H9 (cell line): ENCODE data around the gene WFDC10A. TPM values are rescaled to one million over a fixed set of nuclear protein-coding genes. Genes with fewer than 3 reads are reported as not detected.

Experiments
- DNase-seq: peaks from one replicate; pipeline ENCODE4 v3.0.0-alpha.2; 2017
- H2AFZ ChIP-seq: one replicate; pipeline ENCODE4 v1.6.1; 2013; ENCODE audit warnings: mild to moderate bottlenecking, low read length, control low read depth, moderate library complexity
- H2AK5ac ChIP-seq: 2 replicates; pipeline ENCODE4 v1.6.1; 2013; ENCODE audit warnings: low read length, control low read depth, mixed read lengths; ENCODE audit not compliant: insufficient read length
- H2BK120ac ChIP-seq: one replicate; pipeline ENCODE4 v1.6.1; 2013; ENCODE audit warnings: low read depth, mild to moderate bottlenecking, low read length, control low read depth, inconsistent platforms; ENCODE audit not compliant: poor library complexity, severe bottlenecking
- H2BK12ac ChIP-seq: 2 replicates; pipeline ENCODE4 v1.6.1; 2013; ENCODE audit warnings: low read length, control low read depth, mixed read lengths, low read depth; ENCODE audit not compliant: insufficient read length
- H2BK15ac ChIP-seq: 2 replicates; pipeline ENCODE4 v1.6.1; 2013; ENCODE audit warnings: low read depth, low read length, control low read depth
- H2BK20ac ChIP-seq: one replicate; pipeline ENCODE4 v1.6.1; 2013; ENCODE audit warnings: low read depth, mild to moderate bottlenecking, low read length, control low read depth, inconsistent platforms; ENCODE audit not compliant: poor library complexity, severe bottlenecking
- H2BK5ac ChIP-seq: 2 replicates; pipeline ENCODE4 v1.6.1; 2013; ENCODE audit warnings: low read length, control low read depth, mixed read lengths; ENCODE audit not compliant: insufficient read length
- H3K14ac ChIP-seq: 2 replicates; pipeline ENCODE4 v1.6.1; 2013; ENCODE audit warnings: low read length, control low read depth; ENCODE audit not compliant: insufficient read depth
- H3K18ac ChIP-seq: 2 replicates; pipeline ENCODE4 v1.6.1; 2013; ENCODE audit warnings: low read depth, mild to moderate bottlenecking, mixed read lengths, low read length, control low read depth; ENCODE audit not compliant: insufficient read length
- H3K23ac ChIP-seq: 2 replicates; pipeline ENCODE4 v1.6.1; 2013; ENCODE audit warnings: low read length, control low read depth, mixed read lengths, low read depth; ENCODE audit not compliant: insufficient read length
- H3K23me2 ChIP-seq: 2 replicates; pipeline ENCODE4 v1.6.1; 2013; ENCODE audit warnings: low read depth, mild to moderate bottlenecking, mixed read lengths, low read length, control low read depth; ENCODE audit not compliant: insufficient read length, poor library complexity, severe bottlenecking
- H3K27ac ChIP-seq: 2 replicates; pipeline ENCODE4 v1.5.1; 2013; ENCODE audit warnings: low read length, control low read depth, mixed read lengths, low read depth; ENCODE audit not compliant: insufficient read length
- H3K27me3 ChIP-seq: 2 replicates; pipeline ENCODE4 v1.6.1; 2013; ENCODE audit warnings: low read length, control low read depth, inconsistent platforms; ENCODE audit not compliant: insufficient read depth
- H3K4ac ChIP-seq: 2 replicates; pipeline ENCODE4 v1.6.1; 2013; ENCODE audit warnings: low read depth, mild to moderate bottlenecking, control low read depth, inconsistent platforms, low read length, moderate library complexity
- H3K4me1 ChIP-seq: 2 replicates; pipeline ENCODE4 v1.6.1; 2013; ENCODE audit warnings: low read length, control low read depth, inconsistent platforms; ENCODE audit not compliant: insufficient read depth
- H3K4me2 ChIP-seq: 2 replicates; pipeline ENCODE4 v1.6.1; 2013; ENCODE audit warnings: low read length, control low read depth, mixed read lengths; ENCODE audit not compliant: insufficient read length, insufficient read depth
- H3K56ac ChIP-seq: 2 replicates; pipeline ENCODE4 v1.6.1; 2013; ENCODE audit warnings: low read depth, mild to moderate bottlenecking, mixed read lengths, low read length, control low read depth; ENCODE audit not compliant: insufficient read length
- H3K79me1 ChIP-seq: 2 replicates; pipeline ENCODE4 v1.6.1; 2013; ENCODE audit warnings: low read depth, mild to moderate bottlenecking, moderate library complexity, low read length, control low read depth, inconsistent platforms; ENCODE audit not compliant: insufficient read depth, poor library complexity, severe bottlenecking
- H3K79me2 ChIP-seq: 2 replicates; pipeline ENCODE4 v1.6.1; 2013; ENCODE audit warnings: low read length, control low read depth, inconsistent platforms; ENCODE audit not compliant: insufficient read depth
- H3K9ac ChIP-seq: 2 replicates; pipeline ENCODE4 v1.6.1; 2013; ENCODE audit warnings: low read length, control low read depth, mixed read lengths; ENCODE audit not compliant: insufficient read length; ENCODE audit errors: extremely low read depth
- H3K9me3 ChIP-seq: one replicate; pipeline ENCODE4 v1.6.1; 2013; ENCODE audit warnings: low read depth, low read length, inconsistent platforms; ENCODE audit not compliant: control insufficient read depth
- H3T11ph ChIP-seq: one replicate; pipeline ENCODE4 v1.6.1; 2013; ENCODE audit warnings: mild to moderate bottlenecking, low read length, control low read depth, inconsistent platforms
- H4K20me1 ChIP-seq: one replicate; pipeline ENCODE4 v1.6.1; 2013; ENCODE audit not compliant: control insufficient read depth, insufficient read length, insufficient read depth
- H4K5ac ChIP-seq: 2 replicates; pipeline ENCODE4 v1.6.1; 2013; ENCODE audit warnings: low read depth, mild to moderate bottlenecking, mixed read lengths, low read length, control low read depth; ENCODE audit not compliant: insufficient read length
- H4K8ac ChIP-seq: replicated peaks from 2 replicates; pipeline ENCODE4 v1.6.1; 2013; ENCODE audit warnings: low read length, control low read depth, mixed read lengths, low read depth; ENCODE audit not compliant: insufficient read length
- H4K91ac ChIP-seq: 2 replicates; pipeline ENCODE4 v1.6.1; 2013; ENCODE audit warnings: low read depth, mild to moderate bottlenecking, moderate library complexity, mixed read lengths, low read length, control low read depth; ENCODE audit not compliant: insufficient read length
- H3K27ac Mint-ChIP-seq, 3 experiments: 2 replicates in 2 of 3; 3 replicates in 1 of 3; pipeline ENCODE4 v1.8.0; 2020 to 2021; ENCODE audit warnings: mixed read lengths in 3 of 3, mild to moderate bottlenecking in 1 of 3, moderate library complexity in 1 of 3
- H3K27me3 Mint-ChIP-seq: 2 replicates; pipeline ENCODE4 v1.8.0; 2021; ENCODE audit warnings: low read depth, mild to moderate bottlenecking, moderate library complexity, mixed read lengths
- H3K36me3 Mint-ChIP-seq, 3 experiments: 2 replicates in 2 of 3; 3 replicates in 1 of 3; pipeline ENCODE4 v1.8.0; 2020 to 2021; ENCODE audit warnings: low read depth in 3 of 3, mixed read lengths in 3 of 3; ENCODE audit not compliant: insufficient read depth in 1 of 3
- H3K4me1 Mint-ChIP-seq, 2 experiments: 2 replicates each; pipeline ENCODE4 v1.8.0; 2020; ENCODE audit warnings: mixed read lengths in 2 of 2
- H3K4me3 Mint-ChIP-seq, 2 experiments: 2 replicates in 1 of 2; 3 replicates in 1 of 2; pipeline ENCODE4 v1.8.0; 2020 to 2021; ENCODE audit warnings: mild to moderate bottlenecking in 2 of 2, mixed read lengths in 2 of 2, moderate library complexity in 1 of 2
- H3K9me3 Mint-ChIP-seq, 2 experiments: 2 replicates in 1 of 2; 3 replicates in 1 of 2; pipeline ENCODE4 v1.8.0; 2020; ENCODE audit warnings: mild to moderate bottlenecking in 2 of 2, mixed read lengths in 2 of 2, moderate library complexity in 1 of 2
- WGBS: extraction: QIAGEN DNeasy Blood & Tissue Kit; methylation state at CpG from one replicate; pipeline ENCODE4 v1.1.7; 2013; ENCODE audit warnings: missing lambda C conversion rate, low lambda C conversion rate, mixed read lengths; ENCODE audit not compliant: insufficient read length; ENCODE audit errors: extremely low coverage; 5-methylcytosine and 5-hydroxymethylcytosine counted together
- total RNA-seq: library from RNA; stranded (reverse); gene quantifications from 2 replicates; pipeline ENCODE4 v1.2.1, GENCODE V29; 2021
- TF ChIP-seq, protein P1 (sequence below): fragments of 200-600 bp; sonication (generic); conservative IDR thresholded peaks from 3 replicates; pipeline ENCODE4 v1.8.0; 2021; ENCODE audit warnings: antibody characterized with exemption, mild to moderate bottlenecking

Gene WFDC10A
- total RNA-seq, 1 experiment from 2014 or later = not detected

GRCh38 chr20:45636513-45636912 is 7.0 kb downstream of the WFDC10A start:
- no peak for DNase-seq
- peaks cover 0 to 4% (median 2%) of the 10 kb centered on the region in 3 experiments; a peak in 2 of 7 replicates for H3K36me3 Mint-ChIP-seq
- no peaks in the 10 kb centered on the region for H3K23me2 ChIP-seq
- H2BK120ac ChIP-seq = no peak overlapping the region
- no peaks in the 10 kb centered on the region for H3K27me3 ChIP-seq
- no peak overlapping the region for H2AK5ac ChIP-seq
- H4K5ac ChIP-seq = no peak overlapping the region
- no peaks in the 10 kb centered on the region for H4K20me1 ChIP-seq
- H3T11ph ChIP-seq = no peak overlapping the region
- no peak overlapping the region for H3K27ac ChIP-seq
- no peak overlapping the region for H3K4me3 Mint-ChIP-seq
- no peak overlapping the region for H2BK5ac ChIP-seq
- H2AFZ ChIP-seq = no peak overlapping the region
- H3K4ac ChIP-seq = no peak overlapping the region
- H3K14ac ChIP-seq = no peak overlapping the region
- no peaks in the 10 kb centered on the region; the same call in 1 of the 2 replicates for H3K27me3 Mint-ChIP-seq
- WGBS = no CpG with 5 or more reads among the region's 1 CpG
- H2BK12ac ChIP-seq = no peak overlapping the region
- H2BK15ac ChIP-seq = no peak overlapping the region
- H3K79me1 ChIP-seq = no peaks in the 10 kb centered on the region
- no peaks in the 10 kb centered on the region for H3K9me3 ChIP-seq
- TF ChIP-seq, protein P1, sequence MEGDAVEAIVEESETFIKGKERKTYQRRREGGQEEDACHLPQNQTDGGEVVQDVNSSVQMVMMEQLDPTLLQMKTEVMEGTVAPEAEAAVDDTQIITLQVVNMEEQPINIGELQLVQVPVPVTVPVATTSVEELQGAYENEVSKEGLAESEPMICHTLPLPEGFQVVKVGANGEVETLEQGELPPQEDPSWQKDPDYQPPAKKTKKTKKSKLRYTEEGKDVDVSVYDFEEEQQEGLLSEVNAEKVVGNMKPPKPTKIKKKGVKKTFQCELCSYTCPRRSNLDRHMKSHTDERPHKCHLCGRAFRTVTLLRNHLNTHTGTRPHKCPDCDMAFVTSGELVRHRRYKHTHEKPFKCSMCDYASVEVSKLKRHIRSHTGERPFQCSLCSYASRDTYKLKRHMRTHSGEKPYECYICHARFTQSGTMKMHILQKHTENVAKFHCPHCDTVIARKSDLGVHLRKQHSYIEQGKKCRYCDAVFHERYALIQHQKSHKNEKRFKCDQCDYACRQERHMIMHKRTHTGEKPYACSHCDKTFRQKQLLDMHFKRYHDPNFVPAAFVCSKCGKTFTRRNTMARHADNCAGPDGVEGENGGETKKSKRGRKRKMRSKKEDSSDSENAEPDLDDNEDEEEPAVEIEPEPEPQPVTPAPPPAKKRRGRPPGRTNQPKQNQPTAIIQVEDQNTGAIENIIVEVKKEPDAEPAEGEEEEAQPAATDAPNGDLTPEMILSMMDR = no peak
- H3K9ac ChIP-seq = no peak overlapping the region
- H3K9me3 Mint-ChIP-seq = peaks cover 2 to 4% of the 10 kb centered on the region in 2 experiments; a peak in 3 of 5 replicates
- no peak overlapping the region for H2BK20ac ChIP-seq
- no peak overlapping the region for H3K4me2 ChIP-seq
- H3K27ac Mint-ChIP-seq = no peak overlapping the region
- no peak overlapping the region for H3K18ac ChIP-seq
- no peaks in the 10 kb centered on the region for H3K4me1 Mint-ChIP-seq
- no peak overlapping the region for H3K23ac ChIP-seq
- no peaks in the 10 kb centered on the region for H3K4me1 ChIP-seq
- no peak overlapping the region for H4K91ac ChIP-seq
- H3K56ac ChIP-seq = no peak overlapping the region
- H4K8ac ChIP-seq = no peak overlapping the region
- no peaks in the 10 kb centered on the region for H3K79me2 ChIP-seq
